Omental fat pad (tissue), 4 donors: ENCODE data around the gene FOXF2. TPM values are rescaled to one million over a fixed set of nuclear protein-coding genes. Genes with fewer than 3 reads are reported as not detected.

Experiments used
- ATAC-seq: fragments of 150-250 bp; one replicate; pipeline ENCODE4 v1.9.1; 2016; ENCODE audit warnings: mild to moderate bottlenecking, moderate library complexity; ENCODE audit not compliant: low FRiP score
- DNase-seq: peaks from one replicate; pipeline ENCODE4 v3.0.0-alpha.2; 2019; ENCODE audit warnings: low spot score
- CTCF ChIP-seq, 3 donors: fragments of 450-650 bp; IDR thresholded peaks; one replicate each; pipeline ENCODE4 v1.5.1; 2016 to 2017; ENCODE audit warnings: antibody characterized with exemption in 3 of 3, mild to moderate bottlenecking in 3 of 3, moderate library complexity in 2 of 3
- total RNA-seq, 4 donors: library from RNA; depleted of rRNA; stranded (reverse); fragments of >200 nt; gene quantifications; one replicate each; pipeline ENCODE4 v1.1.0, GENCODE V29; 2016

FOXF2 gene
- total RNA-seq, result 1 to 10 TPM in 2 of 4 donors, under 1 TPM in 2; 0.65 to 1.1 (median 0.95) TPM

GRCh38 chr6:1389369-1390132 is at the start of gene FOXF2:
TSS of gene FOXF2 (plus strand) at chr6:1389576. CDS start at chr6:1389948, 372 bp downstream.
- no peak for TF ChIP-seq CTCF (IDR thresholded peaks at IDR 0.05)
- DNase-seq (no peak), ATAC-seq (peak; percentile 26)

- no peak for ATAC-seq
- no peak for DNase-seq
- no peak for TF ChIP-seq CTCF (IDR thresholded peaks at IDR 0.05)
These were observed 43.3 kb upstream of the FOXF2 start for GRCh38 chr6:1346101-1346500.

- DNase-seq, result no peak
- no peak for TF ChIP-seq CTCF (IDR thresholded peaks at IDR 0.05)
- no peak for ATAC-seq
These were observed 42.8 kb upstream of the FOXF2 start for GRCh38 chr6:1346558-1347091.

- no peak for TF ChIP-seq CTCF (IDR thresholded peaks at IDR 0.05)
- DNase-seq, result no peak
- no peak for ATAC-seq
These were observed 42.2 kb upstream of the FOXF2 start for GRCh38 chr6:1347161-1347560.

- TF ChIP-seq CTCF (IDR thresholded peaks at IDR 0.05), result no peak
- ATAC-seq (no peak), DNase-seq (no peak)
These were observed 40.7 kb upstream of the FOXF2 start for GRCh38 chr6:1348675-1349074.

- DNase-seq, result no peak
- ATAC-seq, result no peak
- TF ChIP-seq CTCF (IDR thresholded peaks at IDR 0.05), result no peak
These were observed 39.7 kb upstream of the FOXF2 start for GRCh38 chr6:1349655-1350054.
